Nephron progenitor cell (in vitro differentiated cells): Measurements from ENCODE around the gene SCN1B.

Experiments
- DNase-seq: peaks from one replicate; pipeline ENCODE4 v3.0.0; 2021
- H3K27ac Mint-ChIP-seq: 2 replicates; pipeline ENCODE4 v1.8.0; 2021; ENCODE audit warnings: mild to moderate bottlenecking, moderate library complexity, mixed read lengths
- H3K27me3 Mint-ChIP-seq: 2 replicates; pipeline ENCODE4 v1.8.0; 2021; ENCODE audit warnings: mild to moderate bottlenecking, low read depth, mixed read lengths; ENCODE audit not compliant: poor library complexity
- H3K36me3 Mint-ChIP-seq: 2 replicates; pipeline ENCODE4 v1.8.0; 2021; ENCODE audit warnings: low read depth, mixed read lengths
- H3K4me1 Mint-ChIP-seq: 2 replicates; pipeline ENCODE4 v1.8.0; 2021; ENCODE audit warnings: mixed read lengths
- H3K4me3 Mint-ChIP-seq: 2 replicates; pipeline ENCODE4 v1.8.0; 2021; ENCODE audit warnings: mild to moderate bottlenecking, moderate library complexity, mixed read lengths
- H3K9me3 Mint-ChIP-seq: 2 replicates; pipeline ENCODE4 v1.8.0; 2021; ENCODE audit warnings: mild to moderate bottlenecking, moderate library complexity, mixed read lengths
- TF ChIP-seq, protein P1 (sequence below): fragments of 200-600 bp; sonication (generic); IDR thresholded peaks from 2 replicates; pipeline ENCODE4 v1.5.0; 2021; ENCODE audit warnings: antibody characterized with exemption

The SCN1B gene

DNA sequence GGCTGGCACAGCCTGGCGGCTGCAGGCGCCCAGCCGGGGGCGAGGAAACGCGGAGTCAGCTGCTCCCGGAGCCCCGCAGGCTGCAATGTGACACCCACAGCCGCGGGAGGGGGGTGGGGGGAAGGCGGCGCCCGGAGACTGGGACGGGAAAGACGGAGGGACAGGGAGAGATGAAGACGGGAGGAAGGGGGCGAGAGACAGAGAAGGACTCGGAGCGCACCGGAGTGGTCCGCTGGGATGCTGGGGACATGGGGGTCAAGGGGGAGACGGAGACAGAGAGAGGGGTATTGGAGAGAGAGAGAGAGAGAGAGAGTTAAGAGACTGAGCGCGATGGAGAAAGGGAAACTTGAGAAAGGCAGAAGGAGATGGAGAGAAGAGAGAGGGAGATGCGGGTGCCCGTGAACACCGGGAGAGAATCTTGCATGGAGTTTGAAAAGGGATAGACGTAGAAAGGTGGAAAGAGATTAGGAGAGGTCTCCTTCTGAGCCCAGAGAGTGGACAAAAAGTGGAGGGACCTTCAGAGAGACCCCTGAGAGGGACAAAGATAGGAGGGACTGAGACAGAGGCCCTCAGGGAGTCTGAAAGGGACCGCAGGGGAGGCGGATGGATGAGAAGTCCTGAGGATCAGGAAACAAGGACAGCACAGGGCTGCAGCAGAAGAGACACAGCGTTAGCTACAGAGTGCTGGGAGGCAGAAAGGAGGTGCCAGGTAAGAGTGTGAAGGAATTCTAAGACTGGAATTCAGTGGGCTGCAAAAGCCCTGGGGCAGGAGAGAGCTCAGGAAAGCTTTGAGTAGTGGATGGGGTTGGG lies 1.0 kb downstream of the SCN1B start:
- peaks cover 36% of the 10 kb centered on the region for H3K27me3 Mint-ChIP-seq
- TF ChIP-seq, protein P1, sequence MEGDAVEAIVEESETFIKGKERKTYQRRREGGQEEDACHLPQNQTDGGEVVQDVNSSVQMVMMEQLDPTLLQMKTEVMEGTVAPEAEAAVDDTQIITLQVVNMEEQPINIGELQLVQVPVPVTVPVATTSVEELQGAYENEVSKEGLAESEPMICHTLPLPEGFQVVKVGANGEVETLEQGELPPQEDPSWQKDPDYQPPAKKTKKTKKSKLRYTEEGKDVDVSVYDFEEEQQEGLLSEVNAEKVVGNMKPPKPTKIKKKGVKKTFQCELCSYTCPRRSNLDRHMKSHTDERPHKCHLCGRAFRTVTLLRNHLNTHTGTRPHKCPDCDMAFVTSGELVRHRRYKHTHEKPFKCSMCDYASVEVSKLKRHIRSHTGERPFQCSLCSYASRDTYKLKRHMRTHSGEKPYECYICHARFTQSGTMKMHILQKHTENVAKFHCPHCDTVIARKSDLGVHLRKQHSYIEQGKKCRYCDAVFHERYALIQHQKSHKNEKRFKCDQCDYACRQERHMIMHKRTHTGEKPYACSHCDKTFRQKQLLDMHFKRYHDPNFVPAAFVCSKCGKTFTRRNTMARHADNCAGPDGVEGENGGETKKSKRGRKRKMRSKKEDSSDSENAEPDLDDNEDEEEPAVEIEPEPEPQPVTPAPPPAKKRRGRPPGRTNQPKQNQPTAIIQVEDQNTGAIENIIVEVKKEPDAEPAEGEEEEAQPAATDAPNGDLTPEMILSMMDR, result no peak
- no peaks in the 10 kb centered on the region for H3K9me3 Mint-ChIP-seq
- H3K36me3 Mint-ChIP-seq, result peaks cover 28% of the 10 kb centered on the region
- H3K27ac Mint-ChIP-seq, result no peak overlapping the region
- peak overlapping the region; percentile 90 for H3K4me3 Mint-ChIP-seq
- peak; percentile 74 for DNase-seq
- H3K4me1 Mint-ChIP-seq, result peaks cover 27% of the 10 kb centered on the region

DNA sequence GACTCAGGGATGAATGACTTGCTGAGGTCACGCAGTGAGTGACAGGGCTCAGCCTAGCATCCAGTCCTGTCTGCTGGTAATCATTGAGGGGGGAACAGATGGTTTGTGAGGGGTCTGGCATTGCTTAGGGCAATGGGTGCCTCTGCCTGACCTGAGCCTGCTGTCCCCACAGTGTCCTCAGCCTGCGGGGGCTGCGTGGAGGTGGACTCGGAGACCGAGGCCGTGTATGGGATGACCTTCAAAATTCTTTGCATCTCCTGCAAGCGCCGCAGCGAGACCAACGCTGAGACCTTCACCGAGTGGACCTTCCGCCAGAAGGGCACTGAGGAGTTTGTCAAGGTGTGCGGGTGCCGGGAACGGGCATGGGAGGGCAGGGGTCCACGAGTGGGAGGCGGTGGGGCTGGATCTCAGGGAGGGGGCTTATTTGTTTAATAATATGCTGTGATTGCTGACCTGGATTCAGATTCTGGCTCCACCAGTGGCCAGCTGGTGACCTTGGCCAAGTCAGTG lies 2.1 kb downstream of the SCN1B start:
- Mint-ChIP-seq H3K27ac (no peak overlapping the region), H3K4me1 (peaks cover 32% of the 10 kb centered on the region), H3K9me3 (no peaks in the 10 kb centered on the region), H3K36me3 (peaks cover 23% of the 10 kb centered on the region), H3K4me3 (peak overlapping the region; percentile 52), H3K27me3 (peaks cover 36% of the 10 kb centered on the region)
- no peak for DNase-seq
- TF ChIP-seq, protein P1, result no peak

DNA sequence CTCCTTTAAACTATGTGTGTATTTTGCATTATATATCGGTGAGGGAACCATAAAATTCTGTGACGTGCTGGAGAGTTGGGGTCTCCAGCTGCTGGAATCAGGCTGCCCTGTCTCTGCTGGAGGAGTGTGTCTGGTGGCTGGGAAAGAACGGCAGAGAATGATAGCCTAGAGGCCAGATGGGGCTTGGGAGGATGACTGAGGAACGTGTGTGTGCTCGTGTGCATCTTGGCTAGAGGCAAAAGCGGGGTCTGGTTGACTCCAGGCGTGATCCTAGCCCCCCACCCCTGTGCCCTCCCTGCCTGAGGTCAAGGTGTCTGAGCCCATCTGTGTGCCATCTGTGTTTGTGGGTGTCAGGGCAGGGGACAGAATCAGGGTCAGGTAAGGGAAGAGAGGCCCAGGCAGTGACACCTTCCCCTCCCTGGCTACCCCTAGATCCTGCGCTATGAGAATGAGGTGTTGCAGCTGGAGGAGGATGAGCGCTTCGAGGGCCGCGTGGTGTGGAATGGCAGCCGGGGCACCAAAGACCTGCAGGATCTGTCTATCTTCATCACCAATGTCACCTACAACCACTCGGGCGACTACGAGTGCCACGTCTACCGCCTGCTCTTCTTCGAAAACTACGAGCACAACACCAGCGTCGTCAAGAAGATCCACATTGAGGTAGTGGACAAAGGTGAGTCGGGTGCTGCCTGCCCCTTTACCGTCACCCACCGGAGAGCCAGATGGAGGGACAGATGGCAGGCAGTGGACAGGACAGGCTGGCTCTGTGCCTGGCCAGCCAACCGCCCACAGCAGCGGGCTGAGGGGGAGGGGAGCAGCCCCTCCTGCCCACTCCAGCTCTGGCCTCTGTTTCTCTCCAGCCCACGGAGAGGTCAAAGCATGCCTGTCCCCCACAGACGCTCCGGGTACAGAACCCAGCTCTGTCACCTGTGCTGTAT lies 3.1 kb downstream of the SCN1B start:
- DNase-seq, result no peak
- Mint-ChIP-seq H3K4me3 (peak overlapping the region; percentile 44), H3K27me3 (peaks cover 36% of the 10 kb centered on the region), H3K27ac (no peak overlapping the region), H3K9me3 (no peaks in the 10 kb centered on the region), H3K36me3 (peaks cover 14% of the 10 kb centered on the region), H3K4me1 (peaks cover 41% of the 10 kb centered on the region)
- TF ChIP-seq, protein P1, result no peak

DNA sequence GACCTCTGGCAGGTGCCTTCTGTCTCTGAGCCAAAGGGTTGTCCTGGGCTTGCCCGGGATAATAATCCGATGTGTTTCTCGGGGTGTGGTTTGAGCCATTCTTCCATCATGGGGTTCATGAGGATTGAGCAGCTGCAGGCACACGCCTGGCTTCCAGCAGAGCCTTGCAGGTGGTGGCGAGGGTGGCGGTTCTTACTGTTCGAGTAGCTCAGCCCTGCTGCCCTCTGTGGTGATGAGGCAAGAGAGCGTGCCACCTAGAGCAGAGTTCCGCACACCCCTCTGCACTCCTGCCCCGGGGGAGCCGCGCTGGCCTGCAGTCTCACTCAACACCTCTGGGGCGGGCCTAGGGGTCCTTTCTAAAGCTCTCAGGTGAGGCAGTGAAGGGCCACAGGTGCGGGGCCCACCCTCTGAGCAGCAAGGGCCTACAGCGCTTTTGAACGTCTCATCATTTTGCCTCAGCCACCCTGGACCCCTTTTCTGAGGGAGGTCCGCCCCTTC lies 3.8 kb downstream of the SCN1B start:
- Mint-ChIP-seq H3K27me3 (peaks cover 36% of the 10 kb centered on the region), H3K4me3 (no peak overlapping the region), H3K36me3 (peaks cover 12% of the 10 kb centered on the region), H3K9me3 (no peaks in the 10 kb centered on the region), H3K27ac (no peak overlapping the region), H3K4me1 (peaks cover 48% of the 10 kb centered on the region)
- TF ChIP-seq, protein P1, result no peak
- DNase-seq, result no peak

DNA sequence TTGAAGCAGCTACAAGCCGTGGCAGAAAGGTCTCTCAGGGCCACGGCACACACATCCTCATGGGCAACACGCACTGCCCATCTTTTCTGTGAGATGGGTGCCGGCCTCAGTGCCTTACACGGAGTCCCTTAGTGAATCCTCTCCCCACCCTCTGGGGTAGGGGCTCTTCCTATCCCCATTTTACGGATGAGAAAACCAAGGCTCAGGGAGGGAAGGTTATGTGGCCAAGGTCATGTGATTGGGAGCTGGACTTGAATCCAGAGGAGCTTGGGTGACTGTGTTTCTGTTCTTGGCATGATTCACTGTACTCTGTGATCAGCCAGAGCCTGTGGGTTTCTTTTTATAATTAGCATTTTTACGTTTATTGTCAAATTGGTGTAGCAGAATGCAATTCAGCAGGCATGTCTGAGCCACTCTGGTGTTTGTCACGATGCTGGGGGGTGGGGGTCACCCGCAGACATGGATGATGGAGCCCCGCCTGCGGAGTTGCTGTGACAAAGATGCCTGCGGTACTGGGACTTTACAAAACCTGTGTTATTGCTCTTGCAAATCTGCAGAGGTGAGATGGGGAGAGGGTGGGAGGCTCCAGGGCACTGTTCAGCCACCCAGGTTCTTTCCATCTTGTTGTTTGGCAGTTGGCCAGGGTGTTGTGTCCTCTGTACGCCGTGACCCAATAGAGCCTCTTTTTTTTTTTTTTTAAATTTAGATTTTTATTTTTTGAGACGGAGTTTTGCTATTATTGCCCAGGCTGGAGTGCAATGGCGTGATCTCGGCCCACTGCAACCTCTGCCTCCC lies 4.5 kb downstream of the SCN1B start:
- Mint-ChIP-seq H3K4me3 (no peak overlapping the region), H3K9me3 (no peaks in the 10 kb centered on the region), H3K27ac (no peak overlapping the region), H3K27me3 (peaks cover 32% of the 10 kb centered on the region), H3K4me1 (peaks cover 53% of the 10 kb centered on the region), H3K36me3 (peaks cover 12% of the 10 kb centered on the region)
- DNase-seq, result no peak
- TF ChIP-seq, protein P1, result no peak
